ENCODE measurements around the gene UBR1. TPM values are rescaled to one million over a fixed set of nuclear protein-coding genes. Genes with fewer than 3 reads are reported as not detected.
"Not testable (repeated sequence)": the region's sequence is repeated elsewhere in the genome, so short reads cannot be mapped to it uniquely, and the experiment has no call there.

Gene UBR1
- total RNA-seq, 1 experiment from 2014 or later, result 18.6 TPM

DNA sequence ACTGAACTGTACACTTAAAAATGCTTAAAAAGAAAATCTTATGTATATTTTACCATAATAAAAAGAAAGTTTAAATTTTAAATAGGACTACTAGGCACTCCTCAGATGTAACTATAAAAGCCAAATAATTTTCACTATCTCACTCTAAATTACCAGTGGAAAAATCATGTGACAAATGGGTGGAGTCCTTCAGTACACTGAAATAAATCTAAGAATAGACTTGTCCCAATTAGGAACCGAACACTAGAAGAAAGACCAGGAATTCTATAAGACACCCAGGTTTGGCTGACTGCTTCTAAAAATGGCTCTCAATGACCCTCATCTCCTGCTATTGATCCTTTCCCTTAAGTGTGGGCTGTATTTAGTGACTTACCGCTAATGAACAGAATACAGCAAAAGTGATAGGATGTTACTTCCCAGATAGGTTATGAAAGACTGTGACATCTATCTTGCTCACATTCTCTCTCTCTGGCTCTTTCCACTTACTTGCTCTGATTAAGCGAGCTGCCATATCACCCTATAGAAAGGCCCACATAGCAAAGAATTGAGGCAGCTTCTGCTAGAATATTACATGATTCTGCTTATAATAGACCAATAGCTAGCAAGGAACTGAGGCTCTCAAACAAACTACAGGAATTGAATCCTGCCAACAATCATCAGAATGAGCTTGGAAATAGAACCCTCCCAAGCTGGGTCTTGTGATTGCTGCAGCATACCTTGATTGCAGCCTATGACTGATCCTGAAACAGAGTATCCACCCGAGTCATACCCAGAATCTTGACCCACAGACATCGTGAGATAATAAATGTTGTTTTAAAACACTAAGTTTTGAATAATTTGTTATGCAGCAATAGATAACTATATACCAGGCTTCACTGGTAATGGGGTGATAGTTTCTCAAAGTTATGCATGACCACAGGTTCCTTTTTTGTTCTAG is 202.2 kb downstream of the UBR1 start:
- Mint-ChIP-seq H3K4me1 (ENCODE audit: low read depth, unreplicated experiment) (no peaks in the 10 kb centered on the region), H3K9me3 (ENCODE audit: low read depth, unreplicated experiment) (no peaks in the 10 kb centered on the region), H3K36me3 (ENCODE audit: insufficient read depth, unreplicated experiment) (no peaks in the 10 kb centered on the region), H3K4me3 (ENCODE audit: low read depth, unreplicated experiment) (no peak overlapping the region), H3K27me3 (ENCODE audit: unreplicated experiment) (no peaks in the 10 kb centered on the region), H3K27ac (ENCODE audit: unreplicated experiment) (no peak overlapping the region)
- no peak for DNase-seq
- BruUV-seq (replicated peaks), result no TSS peak
- intact Hi-C loops (cut with micrococcal nuclease; ENCODE audit: unreplicated experiment), result no loop called here
- TF ChIP-seq, protein P1, sequence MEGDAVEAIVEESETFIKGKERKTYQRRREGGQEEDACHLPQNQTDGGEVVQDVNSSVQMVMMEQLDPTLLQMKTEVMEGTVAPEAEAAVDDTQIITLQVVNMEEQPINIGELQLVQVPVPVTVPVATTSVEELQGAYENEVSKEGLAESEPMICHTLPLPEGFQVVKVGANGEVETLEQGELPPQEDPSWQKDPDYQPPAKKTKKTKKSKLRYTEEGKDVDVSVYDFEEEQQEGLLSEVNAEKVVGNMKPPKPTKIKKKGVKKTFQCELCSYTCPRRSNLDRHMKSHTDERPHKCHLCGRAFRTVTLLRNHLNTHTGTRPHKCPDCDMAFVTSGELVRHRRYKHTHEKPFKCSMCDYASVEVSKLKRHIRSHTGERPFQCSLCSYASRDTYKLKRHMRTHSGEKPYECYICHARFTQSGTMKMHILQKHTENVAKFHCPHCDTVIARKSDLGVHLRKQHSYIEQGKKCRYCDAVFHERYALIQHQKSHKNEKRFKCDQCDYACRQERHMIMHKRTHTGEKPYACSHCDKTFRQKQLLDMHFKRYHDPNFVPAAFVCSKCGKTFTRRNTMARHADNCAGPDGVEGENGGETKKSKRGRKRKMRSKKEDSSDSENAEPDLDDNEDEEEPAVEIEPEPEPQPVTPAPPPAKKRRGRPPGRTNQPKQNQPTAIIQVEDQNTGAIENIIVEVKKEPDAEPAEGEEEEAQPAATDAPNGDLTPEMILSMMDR (IDR thresholded peaks at IDR 0.05; ENCODE audit: unreplicated experiment), result no peak
- CTCF ChIA-PET, result no interaction called here

GRCh38 chr15:42893911-42894310 is 211.9 kb downstream of the UBR1 start:
- H3K4me3 Mint-ChIP-seq (ENCODE audit: low read depth, unreplicated experiment); H3K4me1 Mint-ChIP-seq (ENCODE audit: low read depth, unreplicated experiment); H3K27ac Mint-ChIP-seq (ENCODE audit: unreplicated experiment); H3K9me3 Mint-ChIP-seq (ENCODE audit: low read depth, unreplicated experiment); CTCF ChIA-PET; H3K27me3 Mint-ChIP-seq (ENCODE audit: unreplicated experiment); BruUV-seq (replicated peaks); DNase-seq; H3K36me3 Mint-ChIP-seq (ENCODE audit: insufficient read depth, unreplicated experiment); intact Hi-C loops (cut with micrococcal nuclease; ENCODE audit: unreplicated experiment): not testable (repeated sequence)

Other genes with a start within 250 kb of the UBR1 start
- 5.3 TPM in 2 replicates for gene TTBK2, start 185.3 kb downstream of the UBR1 start, total RNA-seq (2022)
- 25.4 and 33.0 TPM in 2 replicates for gene TMEM62, start 27.5 kb upstream of the UBR1 start, total RNA-seq (2022)
- 13.7 and 15.8 TPM in 2 replicates for gene CCNDBP1, start 79.4 kb upstream of the UBR1 start, total RNA-seq (2022)
- not detected in 2 replicates for gene EPB42, start 115.0 kb upstream of the UBR1 start, total RNA-seq (2022)
- not detected in 2 replicates for gene TGM5, start 160.9 kb upstream of the UBR1 start, total RNA-seq (2022)
- gene TGM7, start 196.2 kb upstream of the UBR1 start, total RNA-seq (2022), result not detected in 2 replicates
- gene LCMT2, start 224.5 kb upstream of the UBR1 start, total RNA-seq (2022), result 4.3 and 5.1 TPM in 2 replicates